ENCODE results near the gene LRIG1.

The LRIG1 gene

GRCh38 chr3:66466606-66467270, 34.1 kb downstream of the LRIG1 start:
- no peak for TF ChIP-seq CTCF (IDR thresholded peaks at IDR 0.05; ENCODE audit: insufficient read depth, low read length, poor library complexity, severe bottlenecking)
- DNase-seq (ENCODE audit: extremely low read depth, insufficient read length): no peak

GRCh38 chr3:66465587-66465986, 35.2 kb downstream of the LRIG1 start:
- no peak for TF ChIP-seq CTCF (IDR thresholded peaks at IDR 0.05; ENCODE audit: insufficient read depth, low read length, poor library complexity, severe bottlenecking)
- no peaks in the 10 kb centered on the region for H3K36me3 ChIP-seq (ENCODE audit: control insufficient read depth, insufficient read depth, low read length)
- no peaks in the 10 kb centered on the region for H3K27me3 ChIP-seq (replicated peaks; ENCODE audit: control insufficient read depth, insufficient read depth, low read length)
- no peak for DNase-seq (ENCODE audit: extremely low read depth, insufficient read length)
- no peak overlapping the region for H3K4me3 ChIP-seq (replicated peaks; ENCODE audit: low read depth, low read length)

More at GRCh38 chr3:66466606-66467270, 34.1 kb downstream of the LRIG1 start:
- Histone ChIP-seq H3K4me3 (replicated peaks; ENCODE audit: low read depth, low read length) (no peak overlapping the region), H3K27me3 (replicated peaks; ENCODE audit: control insufficient read depth, insufficient read depth, low read length) (no peaks in the 10 kb centered on the region), H3K36me3 (ENCODE audit: control insufficient read depth, insufficient read depth, low read length) (no peaks in the 10 kb centered on the region)

- TF ChIP-seq CTCF (IDR thresholded peaks at IDR 0.05; ENCODE audit: insufficient read depth, low read length, poor library complexity, severe bottlenecking): no peak
- Histone ChIP-seq H3K36me3 (ENCODE audit: control insufficient read depth, insufficient read depth, low read length) (no peaks in the 10 kb centered on the region), H3K4me3 (replicated peaks; ENCODE audit: low read depth, low read length) (no peak overlapping the region), H3K27me3 (replicated peaks; ENCODE audit: control insufficient read depth, insufficient read depth, low read length) (no peaks in the 10 kb centered on the region)
- DNase-seq (ENCODE audit: extremely low read depth, insufficient read length): no peak
Measured at GRCh38 chr3:66465034-66465433, 35.8 kb downstream of the LRIG1 start.

- no peak for TF ChIP-seq CTCF (IDR thresholded peaks at IDR 0.05; ENCODE audit: insufficient read depth, low read length, poor library complexity, severe bottlenecking)
- no peak overlapping the region for H3K4me3 ChIP-seq (replicated peaks; ENCODE audit: low read depth, low read length)
- H3K36me3 ChIP-seq (ENCODE audit: control insufficient read depth, insufficient read depth, low read length): no peaks in the 10 kb centered on the region
- H3K27me3 ChIP-seq (replicated peaks; ENCODE audit: control insufficient read depth, insufficient read depth, low read length): no peaks in the 10 kb centered on the region
- no peak for DNase-seq (ENCODE audit: extremely low read depth, insufficient read length)
Measured at GRCh38 chr3:66464512-66464894, 36.3 kb downstream of the LRIG1 start.

- no peak for TF ChIP-seq CTCF (IDR thresholded peaks at IDR 0.05; ENCODE audit: insufficient read depth, low read length, poor library complexity, severe bottlenecking)
- H3K36me3 ChIP-seq (ENCODE audit: control insufficient read depth, insufficient read depth, low read length): no peaks in the 10 kb centered on the region
- DNase-seq (ENCODE audit: extremely low read depth, insufficient read length): no peak
- no peaks in the 10 kb centered on the region for H3K27me3 ChIP-seq (replicated peaks; ENCODE audit: control insufficient read depth, insufficient read depth, low read length)
- H3K4me3 ChIP-seq (replicated peaks; ENCODE audit: low read depth, low read length): no peak overlapping the region
Measured at GRCh38 chr3:66463730-66464511, 36.9 kb downstream of the LRIG1 start.

All from GM06990 (cell line).